Osteocyte (in vitro differentiated cells): ENCODE results near the gene VPS13D. TPM values are rescaled to one million over a fixed set of nuclear protein-coding genes. Genes with fewer than 3 reads are reported as not detected.
"Not testable (repeated sequence)": the region's sequence is repeated elsewhere in the genome, so short reads cannot be mapped to it uniquely, and the experiment has no call there.

Experiments used
- DNase-seq: peaks from one replicate; pipeline ENCODE4 v3.0.0; 2021; ENCODE audit warnings: mixed read lengths; ENCODE audit not compliant: unreplicated experiment; ENCODE audit errors: extremely low spot score
- H3K27ac Mint-ChIP-seq: one replicate; pipeline ENCODE4 v1.8.0; 2021; ENCODE audit warnings: mild to moderate bottlenecking, mixed read lengths; ENCODE audit not compliant: unreplicated experiment
- H3K27me3 Mint-ChIP-seq: one replicate; pipeline ENCODE4 v1.8.0; 2021; ENCODE audit warnings: mixed read lengths; ENCODE audit not compliant: unreplicated experiment
- H3K36me3 Mint-ChIP-seq: one replicate; pipeline ENCODE4 v1.8.0; 2021; ENCODE audit warnings: mixed read lengths; ENCODE audit not compliant: unreplicated experiment
- H3K4me1 Mint-ChIP-seq: one replicate; pipeline ENCODE4 v1.8.0; 2021; ENCODE audit warnings: mixed read lengths; ENCODE audit not compliant: unreplicated experiment
- H3K4me3 Mint-ChIP-seq: one replicate; pipeline ENCODE4 v1.8.0; 2021; ENCODE audit warnings: mild to moderate bottlenecking, moderate library complexity, mixed read lengths; ENCODE audit not compliant: unreplicated experiment
- H3K9me3 Mint-ChIP-seq: one replicate; pipeline ENCODE4 v1.8.0; 2021; ENCODE audit warnings: mixed read lengths; ENCODE audit not compliant: unreplicated experiment
- CTCF ChIP-seq: fragments of 200-600 bp; sonication (generic); IDR thresholded peaks from 2 replicates; pipeline ENCODE4 v1.5.0; 2021; ENCODE audit warnings: antibody characterized with exemption, mild to moderate bottlenecking, moderate library complexity
- total RNA-seq: library from RNA; stranded (reverse); gene quantifications from 2 replicates; pipeline ENCODE4 v1.2.1, GENCODE V29; 2021

VPS13D gene
- total RNA-seq, 1 donor from 2014 or later = 41.1 TPM

- no peak overlapping the region for H3K4me3 Mint-ChIP-seq
- no peaks in the 10 kb centered on the region for H3K27me3 Mint-ChIP-seq
- no peak overlapping the region for H3K27ac Mint-ChIP-seq
- peaks cover 1% of the 10 kb centered on the region for H3K4me1 Mint-ChIP-seq
- no peak for DNase-seq
- no peak for TF ChIP-seq CTCF
- no peaks in the 10 kb centered on the region for H3K9me3 Mint-ChIP-seq
- peaks cover 50% of the 10 kb centered on the region for H3K36me3 Mint-ChIP-seq
These were observed 94.6 kb downstream of the VPS13D start for GRCh38 chr1:12324423-12324822.

DNA sequence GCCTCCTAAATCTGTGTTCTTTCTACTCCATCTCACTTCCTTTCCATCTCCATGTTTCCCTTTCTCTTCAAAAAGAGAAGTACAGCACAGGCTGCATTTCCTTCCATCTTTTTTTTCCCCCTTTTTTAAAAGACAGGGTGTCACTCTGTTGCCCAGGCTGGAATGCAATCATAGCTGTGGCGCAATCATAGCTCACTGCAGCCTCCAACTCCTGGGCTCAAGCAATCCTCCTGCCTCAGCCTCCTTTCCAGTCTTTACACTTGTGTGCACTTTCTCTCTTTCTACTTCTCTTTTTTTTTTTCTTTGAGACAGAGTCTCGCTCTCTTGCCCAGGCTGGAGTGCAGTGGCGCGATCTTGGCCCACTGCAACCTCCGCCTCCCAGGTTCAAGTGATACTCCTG is 95.1 kb downstream of the VPS13D start:
- not testable (repeated sequence) for DNase-seq, H3K27ac Mint-ChIP-seq, H3K9me3 Mint-ChIP-seq, H3K27me3 Mint-ChIP-seq, H3K4me3 Mint-ChIP-seq, H3K4me1 Mint-ChIP-seq
- H3K36me3 Mint-ChIP-seq = peaks cover 48% of the 10 kb centered on the region

- no peak for DNase-seq
- no peak for TF ChIP-seq CTCF
- Mint-ChIP-seq H3K4me3 (no peak overlapping the region), H3K27ac (no peak overlapping the region), H3K4me1 (peaks cover 1% of the 10 kb centered on the region), H3K36me3 (peaks cover 38% of the 10 kb centered on the region), H3K27me3 (no peaks in the 10 kb centered on the region), H3K9me3 (no peaks in the 10 kb centered on the region)
These were observed 97.2 kb downstream of the VPS13D start for GRCh38 chr1:12326986-12327385.

- no peak overlapping the region for H3K4me3 Mint-ChIP-seq
- no peak overlapping the region for H3K27ac Mint-ChIP-seq
- H3K27me3 Mint-ChIP-seq = no peaks in the 10 kb centered on the region
- no peak for TF ChIP-seq CTCF
- no peaks in the 10 kb centered on the region for H3K9me3 Mint-ChIP-seq
- H3K4me1 Mint-ChIP-seq = peaks cover 1% of the 10 kb centered on the region
- peaks cover 34% of the 10 kb centered on the region for H3K36me3 Mint-ChIP-seq
- no peak for DNase-seq
These were observed 97.7 kb downstream of the VPS13D start for GRCh38 chr1:12327566-12327965.

DNA sequence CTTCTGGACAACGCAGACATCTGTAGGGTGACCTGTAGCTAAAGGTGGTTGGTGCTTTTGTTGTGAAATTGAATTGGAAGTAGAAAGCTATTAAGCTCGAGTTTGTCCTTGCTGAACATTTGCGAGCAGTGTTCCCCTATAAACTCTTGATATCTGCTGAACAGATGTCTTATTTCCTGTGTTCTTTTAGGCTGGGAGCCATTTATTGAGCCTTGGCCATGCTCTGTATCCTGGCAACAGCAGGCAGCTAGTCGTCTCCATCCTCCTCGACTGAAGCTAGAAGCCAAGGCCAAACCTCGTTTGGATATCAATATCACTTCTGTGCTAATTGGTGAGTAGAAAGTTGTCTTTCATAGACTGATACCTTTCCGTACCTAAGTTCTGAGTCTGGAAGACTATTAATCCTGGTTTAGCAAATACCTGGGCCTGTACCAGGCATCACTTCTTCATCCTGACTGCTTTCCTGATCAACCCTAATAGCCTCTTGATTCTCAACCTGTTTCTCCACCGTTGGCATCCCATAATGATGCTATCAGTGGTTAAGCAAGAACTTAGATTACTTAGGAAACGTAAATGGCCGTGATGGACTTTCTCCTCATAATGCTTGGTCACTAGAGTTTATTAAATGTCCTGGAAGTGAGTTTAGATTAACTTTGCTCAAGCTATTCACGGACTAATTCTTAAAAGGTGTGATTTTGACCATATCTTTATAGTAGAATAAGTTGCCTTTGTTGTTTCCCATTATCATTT is 103.4 kb downstream of the VPS13D start:
- Mint-ChIP-seq H3K36me3 (peaks cover 49% of the 10 kb centered on the region), H3K9me3 (no peaks in the 10 kb centered on the region), H3K27ac (no peak overlapping the region), H3K27me3 (no peaks in the 10 kb centered on the region), H3K4me3 (no peak overlapping the region), H3K4me1 (peaks cover 17% of the 10 kb centered on the region)
- DNase-seq = no peak
- no peak for TF ChIP-seq CTCF
